Kasumi-1 (cell line): Measurements from ENCODE around the gene KMT2B.
"Not testable (repeated sequence)": the region's sequence is repeated elsewhere in the genome, so short reads cannot be mapped to it uniquely, and the experiment has no call there.

ENCODE experiments used
- DNase-seq, 2 experiments: peaks; one replicate each; lab custom pipeline; 2025; lab: John Stamatoyannopoulos, UW

The KMT2B gene

DNA sequence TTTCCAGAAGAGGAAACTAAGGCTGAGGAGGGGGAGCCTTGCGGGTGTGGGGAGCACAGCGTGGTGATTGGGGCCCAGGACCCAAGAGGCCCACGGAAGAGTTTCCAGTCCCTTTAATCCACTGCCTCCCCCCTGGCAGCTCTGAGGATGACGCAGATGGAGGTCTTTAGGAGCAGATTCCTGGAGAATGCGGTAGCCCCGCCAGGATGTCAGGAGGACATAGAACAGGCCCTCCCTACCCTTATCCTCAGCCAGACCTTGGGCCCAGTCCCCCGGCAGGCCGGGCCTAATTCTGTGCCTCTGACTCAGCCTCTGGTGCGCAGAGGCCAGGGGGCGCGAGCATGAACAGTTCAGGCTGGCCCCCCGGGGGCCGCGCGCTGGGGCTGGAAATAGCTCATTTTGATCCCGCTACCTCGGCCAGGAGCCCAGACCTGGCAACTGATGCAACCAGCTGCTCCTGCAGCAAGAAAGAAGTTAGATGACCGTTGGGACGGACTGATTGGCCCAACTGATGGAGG is 39.5 kb downstream of the KMT2B start:
- DNase-seq = peak in 1 of 2 experiments; percentile 37

DNA sequence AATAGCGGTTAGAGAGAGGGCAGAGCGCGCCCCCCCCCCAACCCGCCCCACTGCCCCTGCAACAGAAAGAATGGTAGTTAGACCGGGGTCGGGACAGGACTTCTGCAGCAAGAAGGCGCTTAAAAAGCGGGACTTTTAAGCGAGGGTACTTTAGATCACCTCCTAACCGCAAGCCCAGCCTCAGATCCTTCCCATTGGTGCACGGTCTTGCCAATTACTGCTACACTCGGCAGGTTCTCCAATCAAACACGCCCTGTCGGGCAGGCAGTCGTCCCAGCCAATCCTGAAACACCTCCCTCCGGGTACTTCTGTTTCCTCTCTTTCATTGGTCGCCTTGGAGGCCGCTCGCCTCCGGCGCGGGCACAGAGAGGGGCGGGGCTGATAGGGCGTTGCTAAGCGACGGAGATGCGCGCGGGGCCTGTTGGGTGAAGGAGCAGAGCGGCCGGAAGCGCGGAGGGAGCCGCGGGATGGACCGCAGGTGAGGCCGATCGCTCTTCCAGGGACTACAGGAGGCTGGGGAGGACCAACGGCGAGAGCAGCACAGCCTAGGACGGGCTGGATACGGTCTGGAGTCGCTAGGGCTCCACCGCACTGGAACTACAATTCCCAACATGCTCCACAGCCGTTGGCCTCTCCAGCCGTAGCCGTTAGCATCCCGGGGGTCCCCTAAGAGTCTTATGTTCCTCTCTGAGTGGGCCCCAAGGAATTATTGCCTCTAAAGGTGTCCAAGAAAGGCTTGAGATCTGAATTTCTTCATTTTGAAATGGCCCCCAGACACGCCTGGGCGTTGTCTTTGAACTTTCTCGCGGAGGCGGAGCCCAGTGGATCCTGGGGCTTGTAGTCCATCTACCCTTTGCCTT is 40.2 kb downstream of the KMT2B start, which contains the start of gene PROSER3:
TSS of gene PROSER3 (plus strand) at position 428 of the 860 bp plus-strand sequence. CDS start at position 468, 40 bp downstream.
- DNase-seq = peak; percentile 99

DNA sequence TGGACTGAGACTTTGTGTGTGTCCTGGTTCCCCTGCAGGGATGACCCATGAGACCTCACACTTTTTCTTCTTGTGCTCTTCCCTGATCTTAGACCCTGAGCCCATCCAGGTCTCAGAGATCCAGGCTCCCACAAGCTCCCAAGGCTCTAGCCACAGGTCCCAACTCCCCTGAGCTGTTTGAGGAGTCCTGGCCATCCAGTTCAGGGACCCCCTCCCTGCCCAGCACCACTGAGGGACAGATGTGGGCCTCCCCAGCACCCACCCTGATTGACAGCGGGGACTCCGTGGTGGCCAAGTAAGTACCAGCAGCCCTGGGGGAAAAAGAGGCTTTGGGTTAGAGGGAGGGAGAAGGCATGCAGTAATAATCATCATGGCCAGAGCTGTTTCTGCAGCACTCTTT is 41.9 kb downstream of the KMT2B start:
- DNase-seq = no peak

DNA sequence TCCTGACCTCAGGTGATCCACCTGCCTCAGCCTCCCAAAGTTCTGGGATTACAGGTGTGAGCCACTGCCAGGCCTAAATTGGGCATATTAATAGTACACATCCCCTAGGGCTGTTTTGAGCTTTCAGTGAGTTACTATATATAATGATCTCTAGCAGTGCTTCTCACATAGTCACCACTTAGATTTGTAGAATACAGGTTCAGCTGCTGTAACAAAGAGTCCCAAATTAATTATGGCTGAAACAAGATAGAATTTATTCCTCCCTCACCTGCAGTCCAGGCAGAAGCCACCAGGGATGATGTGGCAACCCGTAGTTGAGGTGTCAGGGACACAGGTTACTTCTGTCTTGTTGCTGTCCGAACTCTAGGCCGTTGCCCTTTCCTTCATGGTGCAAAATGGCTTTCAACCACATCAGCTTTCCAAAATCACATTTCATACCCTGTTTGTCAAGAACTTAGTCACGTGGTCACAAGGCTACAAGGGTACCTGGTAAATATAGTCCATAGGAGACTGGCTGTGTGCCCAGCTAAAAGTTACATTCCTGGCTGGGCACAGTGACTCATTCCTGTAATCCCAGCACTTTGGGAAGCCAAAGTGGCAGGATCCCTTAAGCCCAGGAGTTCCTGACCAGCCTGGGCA is 43.0 kb downstream of the KMT2B start:
- no peak for DNase-seq

DNA sequence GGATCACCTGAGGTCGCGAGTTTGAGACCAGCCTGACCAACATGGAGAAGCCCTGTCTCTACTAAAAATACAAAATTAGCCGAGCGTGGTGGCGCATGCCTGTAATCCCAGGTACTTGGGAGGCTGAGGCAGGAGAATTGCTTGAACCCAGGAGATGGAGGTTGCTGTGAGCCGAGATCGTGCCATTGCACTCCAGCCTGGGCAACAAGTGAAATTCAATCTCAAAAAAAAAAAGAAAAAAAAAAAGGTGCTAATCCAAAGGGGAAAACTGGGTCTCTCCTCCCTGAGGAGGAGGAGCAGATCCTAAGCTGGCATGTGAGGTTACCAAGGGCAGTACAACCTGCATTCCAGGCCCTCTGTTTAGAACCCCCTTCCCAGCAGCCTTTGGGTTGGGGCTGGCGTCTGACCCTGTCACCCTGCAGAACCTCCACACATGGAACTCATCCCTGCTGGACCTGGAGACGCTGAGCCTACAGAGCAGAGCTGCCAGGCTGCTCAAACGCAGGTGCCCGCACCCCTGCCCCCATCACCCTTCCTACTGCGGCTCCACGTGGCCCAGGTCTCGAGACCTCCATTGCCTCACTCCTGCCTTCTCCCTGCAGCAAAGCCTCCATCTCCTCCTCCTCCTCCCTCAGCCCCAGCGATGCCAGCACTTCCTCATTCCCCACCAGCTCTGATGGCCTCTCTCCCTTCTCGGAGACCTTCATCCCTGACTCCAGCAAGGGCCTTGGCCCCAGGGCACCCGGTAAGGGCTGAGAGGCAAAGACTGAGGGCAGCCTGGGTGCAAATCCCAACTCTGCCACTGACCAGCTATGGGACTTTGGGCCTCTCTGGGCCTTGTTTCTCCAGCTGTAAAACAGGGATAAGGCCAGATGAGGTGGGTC is 46.9 kb downstream of the KMT2B start:
- peak in 1 of 2 experiments; percentile 4 for DNase-seq

DNA sequence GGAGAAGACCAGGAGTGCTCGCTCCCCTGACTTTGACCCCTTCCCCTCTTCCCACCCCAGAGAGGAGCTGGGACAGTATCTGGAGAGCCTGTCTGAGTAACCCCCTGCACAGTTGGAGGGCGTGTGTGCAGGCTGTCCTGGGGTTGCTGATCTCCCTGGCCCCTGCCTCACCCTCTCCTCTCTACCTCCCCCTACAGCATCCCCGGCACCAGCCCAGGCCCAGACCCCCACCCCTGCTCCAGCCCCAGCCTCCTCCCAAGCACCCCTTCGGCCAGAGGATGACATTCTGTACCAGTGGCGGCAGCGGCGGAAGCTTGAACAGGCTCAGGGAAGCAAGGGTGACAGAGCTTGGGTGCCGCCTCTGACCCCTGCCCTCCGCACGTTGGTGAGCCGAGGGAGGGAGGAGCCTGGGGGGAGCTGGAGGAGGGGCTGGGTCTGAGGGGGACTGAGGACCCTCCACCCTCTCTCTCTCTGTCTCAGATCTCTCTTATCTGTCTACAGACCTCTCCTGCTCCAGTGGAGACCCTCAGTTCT is 48.8 kb downstream of the KMT2B start:
- no peak for DNase-seq

DNA sequence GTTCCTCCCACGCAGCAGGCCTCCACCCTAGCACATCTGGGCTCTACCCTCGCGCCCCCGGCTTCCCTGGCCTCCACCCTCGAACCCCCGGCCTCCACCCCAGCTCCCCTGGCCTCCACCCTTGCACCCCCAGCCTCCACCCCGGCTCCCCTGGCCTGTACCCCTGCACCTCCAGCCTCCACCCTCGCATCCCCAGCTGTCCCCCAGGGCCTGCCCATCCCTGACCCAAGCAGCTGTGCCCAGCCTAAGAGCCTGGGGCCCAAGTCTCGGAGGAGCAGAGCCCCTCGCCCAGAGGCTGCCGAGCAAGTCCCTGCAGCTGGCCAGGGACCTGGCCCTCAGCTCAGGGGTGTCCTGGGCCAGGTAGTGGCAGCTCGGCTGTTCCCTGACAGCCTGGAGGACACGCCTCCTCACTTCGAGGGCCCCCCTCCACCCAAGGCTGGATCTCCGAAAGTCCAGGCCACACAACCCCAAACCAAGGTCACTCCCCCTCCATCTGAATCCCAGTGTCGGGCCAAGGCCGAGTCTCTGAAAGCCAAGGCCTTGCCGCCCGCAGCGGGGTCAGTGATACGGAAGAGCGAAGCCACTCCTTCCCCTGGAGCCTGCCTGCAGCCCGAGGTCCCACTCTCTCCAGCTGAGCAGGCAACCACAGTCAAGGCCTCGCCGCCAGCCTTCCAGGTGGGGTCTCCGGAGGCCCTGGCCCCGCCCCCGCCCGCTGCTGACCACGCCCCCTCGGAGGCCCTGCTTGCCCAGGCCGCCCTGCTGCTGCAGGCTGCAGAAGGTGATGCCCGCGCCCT is 49.7 kb downstream of the KMT2B start:
- no peak for DNase-seq

DNA sequence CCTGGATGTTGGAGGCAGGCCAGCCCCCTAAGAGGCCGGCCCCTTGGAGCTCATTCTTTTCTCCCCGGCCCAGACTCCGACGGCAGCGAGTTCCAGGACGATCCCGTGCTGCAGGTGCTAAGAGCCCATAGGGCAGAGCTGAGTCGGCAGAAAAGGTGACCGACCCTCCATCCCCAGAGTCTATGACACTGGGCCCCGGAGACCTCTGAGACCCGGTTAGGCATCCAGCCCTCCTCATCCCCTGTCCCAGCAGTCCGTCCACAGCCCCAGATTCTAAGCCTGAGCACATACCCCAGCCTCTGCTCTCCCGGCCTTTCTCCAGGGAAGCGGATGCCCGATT is 50.2 kb downstream of the KMT2B start:
- no peak for DNase-seq

DNA sequence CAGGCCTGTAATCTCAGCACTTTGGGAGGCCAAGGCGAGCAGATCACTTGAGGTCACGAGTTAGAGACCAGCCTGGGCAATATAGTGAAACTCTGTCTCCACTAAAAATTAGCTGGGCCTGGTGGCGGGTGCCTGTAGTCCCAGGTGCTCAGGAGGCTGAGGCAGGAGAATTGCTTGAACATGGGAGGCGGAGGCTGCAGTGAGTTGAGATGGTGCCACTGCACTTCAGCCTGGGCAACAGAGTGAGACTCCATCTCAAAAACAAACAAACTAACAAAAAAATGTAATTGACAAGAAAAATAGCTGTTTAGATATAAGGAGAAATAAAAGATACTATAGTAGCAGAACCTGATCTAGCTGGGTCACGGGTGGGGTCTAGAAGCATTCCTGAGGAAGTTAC is 54.6 kb downstream of the KMT2B start:
- not testable (repeated sequence) for DNase-seq

DNA sequence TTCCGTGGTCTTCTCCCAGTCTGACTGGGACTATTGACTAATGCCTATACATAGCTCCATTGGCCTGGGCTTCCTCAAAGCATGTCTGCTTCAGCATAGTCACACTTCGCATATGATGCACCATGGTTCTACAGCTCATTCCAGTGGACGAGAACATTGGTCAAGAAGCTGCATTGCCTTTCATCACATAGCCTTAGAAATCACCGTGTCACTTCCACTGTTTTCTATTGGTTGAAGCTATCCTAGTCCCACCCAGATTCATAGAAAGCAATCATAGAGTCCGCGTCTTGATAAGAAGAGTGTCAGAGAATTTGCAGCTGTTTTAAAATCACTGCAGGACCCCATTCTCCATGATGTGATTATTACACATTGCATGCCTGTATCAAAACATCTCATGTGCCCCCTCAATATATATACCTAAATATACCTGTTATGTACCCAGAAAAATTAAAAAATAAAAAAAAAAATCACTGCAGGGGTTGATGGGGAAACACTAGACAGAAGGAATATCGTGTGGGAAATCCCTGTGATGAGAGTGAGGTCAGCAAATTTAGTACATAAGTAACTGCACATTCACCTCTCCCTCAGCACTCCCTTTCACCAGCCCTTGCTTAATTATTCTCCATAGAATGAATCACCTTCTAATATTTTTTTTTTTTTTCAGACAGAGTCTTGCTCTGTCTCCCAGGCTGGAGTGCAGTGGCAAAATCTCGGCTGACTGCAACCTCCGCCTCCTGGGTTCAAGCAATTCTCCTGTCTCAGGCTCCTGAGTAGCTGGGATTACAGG is 55.4 kb downstream of the KMT2B start:
- DNase-seq = no peak

DNA sequence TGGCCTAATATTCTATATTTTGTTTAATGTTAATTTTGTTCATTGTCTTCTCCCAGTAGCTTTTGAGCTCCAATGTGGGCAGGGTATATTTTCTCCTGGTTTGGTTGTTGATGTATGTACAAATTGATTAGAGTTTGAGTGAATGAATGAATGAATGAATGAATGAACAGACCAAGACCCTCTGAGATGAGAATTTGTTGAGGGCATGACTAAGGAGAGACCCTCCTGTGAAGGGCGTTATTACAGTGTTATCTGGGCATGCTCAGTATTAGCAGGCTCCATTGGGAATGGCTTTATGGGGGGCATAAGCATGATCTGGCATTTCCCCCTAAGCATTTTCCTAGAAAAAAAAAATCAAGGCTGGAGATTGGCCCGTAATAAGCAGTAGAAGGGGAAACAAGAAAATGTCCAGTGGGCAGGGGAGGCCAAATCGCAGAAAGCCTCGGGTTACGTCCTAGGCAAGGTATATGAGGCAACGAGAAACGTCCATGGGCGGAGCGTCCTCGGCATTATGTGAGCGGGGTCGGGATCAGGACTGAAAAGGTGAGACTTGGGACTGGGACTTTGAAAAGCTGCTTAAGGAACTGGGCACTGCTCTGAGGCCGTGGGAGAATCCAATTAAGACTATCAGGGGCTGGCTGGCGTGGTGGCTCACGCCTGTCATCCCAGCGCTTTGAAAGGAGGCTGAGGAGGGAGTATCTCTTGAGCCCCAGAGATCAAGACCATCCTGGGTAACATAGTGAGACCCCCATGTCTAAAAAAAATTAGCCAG is 56.7 kb downstream of the KMT2B start:
- DNase-seq = no peak

DNA sequence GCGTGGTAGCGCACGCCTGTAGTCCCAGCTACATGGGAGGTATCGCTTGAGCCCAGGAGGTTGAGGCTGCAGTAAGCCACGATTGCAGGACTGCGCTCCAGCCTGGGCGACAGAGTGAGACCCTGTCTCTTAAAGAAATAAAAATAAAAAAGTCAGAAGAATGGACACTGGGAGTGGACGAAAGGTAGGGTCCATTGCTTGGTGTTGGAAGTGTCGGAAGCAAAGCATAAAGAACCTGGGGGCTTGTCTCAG is 57.2 kb downstream of the KMT2B start:
- no peak for DNase-seq

DNA sequence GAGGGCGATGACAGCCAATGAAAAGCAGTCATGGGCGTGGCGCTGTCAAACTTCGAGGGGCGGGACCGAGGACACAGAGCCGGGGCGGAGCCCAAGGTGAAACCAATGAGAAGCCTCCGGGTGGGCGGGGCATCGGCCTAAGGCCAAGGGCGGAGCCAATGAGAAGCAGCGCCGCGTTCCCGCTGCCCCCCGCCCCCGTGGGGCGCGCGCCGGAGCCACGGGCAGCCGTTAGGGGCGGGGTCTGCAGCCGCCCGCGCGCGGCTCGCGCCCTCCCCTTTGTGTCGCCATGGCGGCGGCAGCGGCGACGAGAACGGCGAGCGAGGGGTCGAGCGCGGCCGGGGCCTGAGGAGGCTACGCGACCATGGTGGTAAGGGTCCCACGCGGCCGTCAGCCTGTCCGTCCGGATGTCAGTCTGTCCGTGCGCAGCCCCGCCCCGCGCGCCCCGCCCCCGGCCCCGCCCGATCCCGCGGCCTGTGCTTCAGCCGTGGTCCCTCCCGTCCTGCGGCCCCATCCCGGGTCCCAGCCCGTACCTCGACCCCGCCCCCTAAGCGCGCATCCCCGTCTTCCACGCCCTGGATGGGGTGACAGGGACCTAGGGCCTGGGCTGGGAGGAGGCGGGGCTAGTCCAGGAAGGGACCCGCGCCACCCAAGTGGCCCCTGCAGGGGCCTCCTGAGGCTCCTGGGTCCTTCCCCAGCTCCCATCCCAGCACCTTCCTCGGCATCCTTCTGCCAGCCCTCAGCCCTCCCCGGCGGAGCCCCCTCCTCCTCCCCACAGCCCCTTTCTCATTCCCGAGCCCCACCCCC is 57.7 kb downstream of the KMT2B start, which contains the start of gene ARHGAP33:
TSS of gene ARHGAP33 (plus strand) at position 267 of the 804 bp plus-strand sequence. CDS start at position 362, 95 bp downstream.
- peak; percentile 91 to 95 for DNase-seq

DNA sequence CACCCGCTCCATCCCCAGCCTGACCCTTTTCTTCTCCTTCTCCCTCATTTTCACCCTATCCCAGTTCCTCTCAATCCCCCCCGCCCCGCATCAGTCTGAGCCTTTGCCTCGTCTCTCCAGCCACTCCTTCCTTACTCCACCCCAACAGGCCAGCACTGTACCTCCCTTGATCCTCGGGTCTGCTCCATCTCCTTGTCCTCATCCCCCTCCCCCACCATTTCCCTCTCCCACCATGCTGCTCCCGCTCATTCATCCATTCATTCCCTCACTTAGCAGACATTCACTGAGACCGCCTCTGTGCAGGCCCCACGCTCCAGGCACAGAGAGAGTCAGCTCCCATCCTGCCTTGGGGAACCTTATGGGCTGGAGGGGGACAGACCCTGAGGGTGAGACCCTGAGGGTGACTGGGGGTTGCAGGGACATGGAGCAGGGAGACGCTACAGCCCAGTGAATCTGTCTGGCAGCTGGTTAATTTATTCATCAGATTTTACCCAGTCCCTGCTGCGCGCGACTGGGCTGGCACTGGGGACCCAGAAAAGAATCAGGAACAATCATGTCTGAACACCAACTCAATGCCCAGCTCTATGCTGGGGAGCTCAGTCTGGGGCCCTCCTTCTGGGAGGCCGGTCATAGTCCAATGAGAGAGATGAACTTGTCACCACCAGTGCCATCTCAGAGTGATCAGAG is 58.4 kb downstream of the KMT2B start:
- DNase-seq = no peak

DNA sequence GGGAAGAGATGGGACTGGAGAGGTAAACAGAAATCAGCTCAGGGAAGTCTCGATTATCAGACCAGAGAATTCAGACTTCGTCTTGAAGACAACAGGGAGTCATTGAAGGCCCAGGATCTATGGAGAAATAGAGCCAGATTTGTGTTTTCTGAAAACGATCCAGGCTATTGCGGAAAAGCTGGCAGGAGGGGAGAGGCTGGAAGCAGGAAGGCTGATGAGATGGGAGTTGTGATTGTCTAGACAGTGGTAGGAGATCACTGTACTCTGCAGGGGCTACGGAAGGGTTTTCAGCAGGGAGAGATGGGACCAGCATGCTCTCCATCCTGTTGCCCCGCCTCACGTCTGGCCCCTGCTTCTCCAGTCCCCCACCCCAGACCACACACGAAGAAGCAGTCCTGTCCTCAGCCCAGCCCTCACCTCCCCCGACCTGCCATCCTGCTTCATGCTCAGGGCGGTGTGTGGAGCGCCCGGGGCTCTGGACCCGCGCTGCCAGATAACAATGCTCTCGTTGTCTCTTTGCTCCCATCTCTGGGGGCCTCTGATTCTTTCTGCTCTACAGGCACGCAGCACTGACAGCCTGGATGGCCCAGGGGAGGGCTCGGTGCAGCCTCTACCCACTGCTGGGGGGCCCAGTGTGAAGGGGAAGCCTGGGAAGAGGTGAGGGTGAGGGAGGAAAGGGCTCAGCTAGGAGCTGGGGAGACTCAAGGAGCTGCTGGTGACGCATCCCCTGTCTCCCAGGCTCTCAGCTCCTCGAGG is 59.5 kb downstream of the KMT2B start:
- DNase-seq = no peak

DNA sequence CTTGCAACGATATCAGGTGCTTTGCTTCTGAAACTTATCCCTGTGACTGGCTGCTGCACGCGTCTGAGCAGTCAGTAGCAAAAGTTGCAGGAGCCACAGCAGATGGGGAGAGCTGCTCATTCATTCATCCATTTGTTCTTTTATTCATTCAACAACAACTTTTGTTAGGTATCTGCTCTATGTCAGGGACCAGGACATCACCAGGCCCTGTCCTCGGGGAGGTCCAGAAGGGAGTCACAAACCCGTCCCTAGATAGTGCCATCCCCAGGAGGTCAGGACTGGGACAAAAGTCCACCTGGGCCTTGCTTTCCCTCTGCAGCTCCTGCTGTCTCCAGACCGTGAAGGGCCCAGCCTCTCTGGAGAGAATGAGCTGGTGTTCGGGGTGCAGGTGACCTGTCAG is 60.2 kb downstream of the KMT2B start:
- DNase-seq = no peak

DNA sequence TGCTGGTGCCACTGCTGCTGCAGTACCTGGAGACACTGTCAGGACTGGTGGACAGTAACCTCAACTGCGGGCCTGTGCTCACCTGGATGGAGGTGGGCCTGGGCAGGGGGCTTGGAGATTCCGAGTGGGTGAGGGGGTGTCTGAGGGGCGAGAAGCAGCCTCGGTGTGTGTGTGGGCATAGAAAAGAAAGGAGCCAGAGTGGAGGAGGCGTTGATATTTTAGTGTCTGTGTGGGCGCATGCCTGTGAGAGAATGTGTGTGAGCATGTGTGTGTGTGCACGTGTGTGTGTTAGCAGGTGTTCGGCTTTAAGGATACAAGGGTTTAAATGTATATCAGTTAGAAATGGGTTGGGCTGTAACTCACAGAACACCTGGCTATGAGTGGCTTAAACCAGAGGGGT is 61.2 kb downstream of the KMT2B start:
- no peak for DNase-seq

DNA sequence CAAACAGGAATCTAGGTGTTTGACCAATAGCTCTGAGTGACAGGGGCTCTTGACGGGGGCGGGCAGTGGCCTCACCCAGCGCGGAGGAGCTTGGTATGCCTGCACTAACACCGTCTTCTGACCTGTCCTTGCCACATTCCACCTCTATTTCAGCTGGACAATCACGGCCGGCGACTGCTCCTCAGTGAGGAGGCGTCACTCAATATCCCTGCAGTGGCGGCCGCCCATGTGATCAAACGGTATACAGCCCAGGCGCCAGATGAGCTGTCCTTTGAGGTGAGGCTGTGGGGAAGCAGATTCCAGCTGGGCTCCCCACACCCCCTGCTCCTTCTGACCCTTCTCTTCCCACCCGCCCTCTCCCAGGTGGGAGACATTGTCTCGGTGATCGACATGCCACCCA is 62.3 kb downstream of the KMT2B start:
- DNase-seq = no peak
